Measurements from ENCODE around the gene RALBP1.

DNA sequence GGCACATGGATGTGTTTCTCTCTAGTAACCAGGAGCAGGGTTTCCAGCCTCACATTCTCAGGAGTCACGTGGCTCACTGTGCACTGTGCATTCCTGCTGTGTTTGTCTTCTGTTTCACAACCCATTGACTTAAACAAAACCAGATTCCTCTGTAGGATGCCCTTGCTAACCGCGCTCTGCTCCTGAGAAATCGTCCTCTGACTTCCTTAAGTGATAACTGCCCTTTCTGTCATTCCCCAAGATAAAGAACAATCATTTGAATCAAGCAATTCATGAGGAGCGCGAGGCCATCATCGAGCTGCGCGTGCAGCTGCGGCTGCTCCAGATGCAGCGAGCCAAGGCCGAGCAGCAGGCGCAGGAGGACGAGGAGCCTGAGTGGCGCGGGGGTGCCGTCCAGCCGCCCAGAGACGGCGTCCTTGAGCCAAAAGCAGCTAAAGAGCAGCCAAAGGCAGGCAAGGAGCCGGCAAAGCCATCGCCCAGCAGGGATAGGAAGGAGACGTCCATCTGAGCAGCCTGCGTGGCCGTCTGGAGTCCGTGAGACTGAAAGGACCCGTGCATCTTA lies 60.2 kb downstream of the RALBP1 start:
- TF ChIP-seq, protein P1, sequence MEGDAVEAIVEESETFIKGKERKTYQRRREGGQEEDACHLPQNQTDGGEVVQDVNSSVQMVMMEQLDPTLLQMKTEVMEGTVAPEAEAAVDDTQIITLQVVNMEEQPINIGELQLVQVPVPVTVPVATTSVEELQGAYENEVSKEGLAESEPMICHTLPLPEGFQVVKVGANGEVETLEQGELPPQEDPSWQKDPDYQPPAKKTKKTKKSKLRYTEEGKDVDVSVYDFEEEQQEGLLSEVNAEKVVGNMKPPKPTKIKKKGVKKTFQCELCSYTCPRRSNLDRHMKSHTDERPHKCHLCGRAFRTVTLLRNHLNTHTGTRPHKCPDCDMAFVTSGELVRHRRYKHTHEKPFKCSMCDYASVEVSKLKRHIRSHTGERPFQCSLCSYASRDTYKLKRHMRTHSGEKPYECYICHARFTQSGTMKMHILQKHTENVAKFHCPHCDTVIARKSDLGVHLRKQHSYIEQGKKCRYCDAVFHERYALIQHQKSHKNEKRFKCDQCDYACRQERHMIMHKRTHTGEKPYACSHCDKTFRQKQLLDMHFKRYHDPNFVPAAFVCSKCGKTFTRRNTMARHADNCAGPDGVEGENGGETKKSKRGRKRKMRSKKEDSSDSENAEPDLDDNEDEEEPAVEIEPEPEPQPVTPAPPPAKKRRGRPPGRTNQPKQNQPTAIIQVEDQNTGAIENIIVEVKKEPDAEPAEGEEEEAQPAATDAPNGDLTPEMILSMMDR (IDR thresholded peaks at IDR 0.05), result no peak
- no peak for TF ChIP-seq POLR2AphosphoS5 (IDR thresholded peaks at IDR 0.05)
